ENCODE measurements around the gene OLIG3.

OLIG3 gene

DNA sequence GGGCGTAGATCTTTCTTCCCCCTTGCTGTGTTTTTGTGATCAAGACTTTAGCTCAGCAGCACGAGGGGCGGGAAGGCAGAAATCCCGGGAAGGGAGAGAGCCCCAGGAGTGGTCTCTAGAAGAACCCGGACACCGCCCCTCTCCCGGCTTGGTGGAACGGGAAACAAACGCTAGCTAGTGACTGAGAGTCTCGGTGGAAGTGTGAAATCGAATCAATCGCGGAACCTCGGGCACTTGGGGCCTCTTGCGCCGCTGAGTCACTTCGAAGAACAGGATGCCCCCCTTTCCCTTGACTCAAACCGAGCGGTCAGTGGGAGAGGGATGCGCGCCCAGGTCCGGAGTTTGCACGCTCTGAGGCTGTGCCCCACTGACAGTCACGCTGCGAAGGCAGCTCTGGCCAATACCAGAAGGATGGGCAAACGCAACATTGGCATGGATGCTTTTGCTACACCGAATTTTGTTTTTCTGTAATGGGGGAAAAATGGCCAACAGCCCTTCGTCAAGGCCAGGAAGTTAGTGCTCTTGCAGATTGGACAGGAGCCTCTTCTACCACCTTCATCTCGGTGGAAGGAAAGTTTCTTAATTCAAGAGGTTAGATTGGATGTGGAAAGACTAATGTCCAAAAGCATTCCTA is 1.6 kb upstream of the OLIG3 start:
- no peak for DNase-seq

DNA sequence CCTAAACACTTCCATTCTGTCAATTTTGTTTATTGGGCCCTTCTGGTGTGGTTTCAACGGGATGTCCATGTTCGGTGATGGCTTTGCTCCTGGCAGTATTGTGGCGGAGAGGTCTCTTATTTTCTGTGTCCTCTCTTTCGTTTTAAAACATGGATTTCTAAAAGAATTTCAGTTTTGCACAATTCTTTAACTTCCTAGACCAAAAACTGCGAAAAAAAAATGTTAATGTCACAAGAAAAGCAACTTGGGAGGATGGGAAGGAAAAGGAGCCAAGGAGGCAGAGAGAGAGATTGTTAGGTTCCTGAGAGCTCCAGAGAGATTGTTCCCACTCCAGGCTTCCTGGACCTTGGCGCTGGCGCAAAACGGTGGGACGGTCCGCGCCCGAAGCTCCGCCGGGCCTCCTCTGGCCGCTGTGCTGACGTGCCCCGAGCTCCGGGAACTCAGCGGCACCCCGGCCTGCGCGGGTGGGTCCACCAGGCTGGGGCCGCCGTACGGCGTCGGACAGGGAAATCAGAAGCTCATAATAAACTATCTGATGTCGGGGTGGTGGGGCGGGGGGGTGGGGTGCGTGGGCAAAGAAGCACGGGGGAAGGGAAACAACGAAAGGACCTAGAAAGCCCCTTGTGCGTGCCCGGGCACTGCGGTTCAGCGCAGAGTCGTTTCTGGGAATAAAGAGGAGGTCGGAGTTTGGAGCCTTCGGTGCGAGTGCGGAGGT is 951 bp upstream of the OLIG3 start:
- DNase-seq: no peak

DNA sequence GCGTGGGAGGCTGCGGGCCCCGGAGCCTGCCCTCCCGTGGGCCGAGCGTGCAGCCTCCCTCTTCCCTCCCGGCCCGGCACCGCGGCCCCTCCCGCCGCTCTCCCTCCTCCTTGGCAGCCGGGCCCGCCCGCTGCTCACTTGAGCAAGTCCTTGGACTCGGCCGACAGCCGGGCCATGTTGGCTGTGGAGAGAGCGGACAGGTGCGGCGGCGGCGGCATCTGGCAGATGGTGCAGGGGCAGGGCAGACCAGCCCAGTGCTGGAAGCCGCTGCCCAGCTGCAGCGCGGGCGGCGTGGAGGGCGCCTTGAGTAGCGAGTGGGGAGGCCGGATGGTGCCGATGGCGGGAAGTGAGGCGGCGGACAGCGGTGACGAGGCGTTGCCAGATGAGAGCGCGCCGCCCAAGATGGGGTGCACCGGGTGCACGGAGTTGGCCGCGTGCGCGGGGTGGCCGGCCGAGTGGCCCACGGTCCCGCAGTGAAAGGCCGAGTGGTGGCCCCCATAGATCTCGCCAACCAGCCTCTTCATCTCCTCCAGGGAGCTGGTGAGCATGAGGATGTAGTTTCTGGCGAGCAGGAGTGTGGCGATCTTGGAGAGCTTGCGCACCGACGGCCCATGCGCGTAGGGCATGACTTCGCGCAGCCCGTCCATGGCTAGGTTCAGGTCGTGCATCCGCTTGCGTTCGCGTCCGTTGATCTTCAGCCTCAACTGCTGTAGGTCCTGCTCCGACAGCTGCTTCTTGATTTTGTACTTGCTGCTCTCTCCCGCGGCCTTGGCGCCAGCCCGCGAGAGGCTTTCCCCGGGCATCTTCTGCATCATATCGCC is 766 bp downstream of the OLIG3 start:
- no peak for DNase-seq

DNA sequence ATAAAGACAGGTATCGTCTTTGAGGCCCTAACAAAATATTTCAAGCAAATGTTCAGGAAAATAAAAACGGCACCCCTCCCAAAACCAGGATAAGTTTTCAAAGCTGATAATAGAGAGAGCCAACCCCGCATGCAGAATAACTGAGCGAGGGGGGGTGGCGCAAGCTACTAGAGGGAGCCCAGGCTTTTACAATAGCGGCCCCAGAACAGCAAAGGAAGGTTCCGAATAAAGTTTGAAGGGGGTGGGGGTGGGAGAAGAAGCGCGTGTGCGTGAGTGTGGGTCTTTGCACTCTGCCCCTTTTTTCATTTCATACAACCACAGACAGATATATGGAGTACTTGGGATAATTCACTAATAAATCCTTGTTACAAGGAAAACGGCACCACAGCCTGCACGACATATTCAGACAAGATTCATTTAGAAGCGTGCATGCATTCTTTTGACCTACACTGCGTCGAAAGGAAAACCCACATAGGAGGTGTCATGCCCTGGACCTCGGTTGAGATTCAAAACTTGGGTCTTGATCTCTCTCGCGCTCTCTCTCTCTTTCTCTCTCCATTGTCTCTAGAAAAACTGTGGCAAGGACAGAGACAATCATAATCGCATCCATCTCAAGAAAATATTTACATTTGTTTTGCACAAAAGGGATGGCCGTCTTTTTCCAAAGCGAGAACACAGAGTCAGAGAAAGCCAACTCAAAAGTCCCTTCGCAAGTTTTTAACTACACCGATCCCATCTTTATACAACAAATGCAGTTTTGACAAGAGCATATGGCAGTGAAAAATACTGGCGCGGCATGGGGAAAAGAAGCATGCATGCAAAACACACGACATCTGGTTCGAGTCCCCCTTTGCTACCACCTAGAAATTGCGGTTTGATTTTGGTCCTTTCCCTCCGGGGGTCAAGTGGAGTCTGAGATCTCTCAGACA is 1.6 kb downstream of the OLIG3 start:
- no peak for DNase-seq

DNA sequence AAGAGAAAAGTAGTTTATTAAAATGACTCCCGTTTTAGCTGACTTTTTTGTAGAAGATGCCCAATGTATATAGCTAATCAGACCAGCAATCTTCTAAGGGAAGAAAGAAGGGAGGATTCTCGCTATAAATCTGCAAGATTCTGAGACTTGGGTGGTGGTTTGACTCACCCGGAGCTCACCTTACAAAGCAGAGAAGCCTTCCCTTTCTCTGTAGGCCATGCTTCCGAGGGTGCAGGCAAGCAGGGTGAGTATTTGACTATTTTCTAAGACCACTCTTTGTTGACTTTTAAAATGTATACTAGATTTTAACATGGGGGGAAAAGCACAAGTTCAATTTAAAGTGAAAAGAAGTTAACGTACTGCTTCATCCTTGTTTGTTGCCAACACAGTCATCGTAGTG is 2.7 kb downstream of the OLIG3 start:
- no peak for DNase-seq

DNA sequence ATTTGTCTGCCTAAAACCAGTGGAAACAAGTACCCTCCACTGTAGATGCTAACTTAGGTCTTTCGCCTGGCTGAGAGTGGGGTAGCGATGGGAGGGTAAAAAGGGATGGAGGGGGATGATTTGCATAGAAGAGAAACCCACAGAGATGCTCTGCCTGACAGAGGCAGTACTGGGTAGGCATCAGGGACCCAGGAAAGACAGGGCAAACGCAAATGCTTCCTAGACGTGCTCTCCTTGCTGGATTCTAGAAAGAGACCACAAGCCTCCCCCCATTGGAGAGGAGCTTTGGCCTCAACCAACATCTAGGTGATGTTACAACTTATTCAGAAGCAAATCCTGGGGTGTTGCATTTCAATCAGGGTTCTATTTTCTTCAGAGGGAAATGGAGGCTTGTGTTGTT is 3.2 kb downstream of the OLIG3 start:
- DNase-seq: no peak

DNA sequence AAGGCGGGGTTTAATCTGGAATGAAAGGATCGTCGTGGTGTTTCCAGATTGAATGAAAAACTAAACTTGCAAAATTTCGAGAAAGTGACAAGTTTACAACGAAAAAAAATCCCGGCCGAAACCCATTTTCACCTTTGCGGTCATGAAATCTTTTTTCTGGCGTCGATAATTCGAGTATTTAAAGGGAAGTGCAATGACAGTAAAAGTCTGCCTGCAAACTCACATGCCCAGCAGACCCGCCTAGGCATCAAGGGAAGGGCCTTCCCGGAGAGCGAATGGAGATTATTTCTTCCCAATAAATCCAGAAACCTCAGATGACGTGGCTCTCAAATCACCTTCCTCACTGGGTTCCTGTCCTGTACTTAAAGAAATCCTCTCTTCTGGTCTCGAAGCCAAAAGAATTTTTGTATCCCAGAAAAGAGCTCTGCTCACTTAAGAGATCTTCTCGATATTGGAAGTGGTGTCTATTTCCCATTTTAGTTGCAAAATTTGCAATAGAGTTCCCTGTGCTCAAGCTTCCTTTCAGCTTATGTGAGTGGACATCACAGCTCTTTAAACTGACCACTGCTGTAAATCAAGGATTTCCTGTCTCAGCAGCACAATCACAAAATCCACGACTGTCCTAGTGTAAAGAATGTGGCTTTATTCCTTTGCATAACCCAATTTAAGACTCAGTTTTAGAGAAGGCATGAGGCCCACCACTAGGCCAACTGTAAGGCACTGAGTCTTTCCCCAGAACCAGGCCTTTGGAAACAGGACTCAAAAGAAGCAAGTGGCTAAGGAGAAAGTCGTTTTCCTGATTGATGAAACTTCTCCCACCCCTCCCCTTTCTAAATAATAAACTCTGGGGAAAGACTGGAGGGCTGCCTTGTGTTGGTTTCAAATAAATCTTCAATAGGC is 3.9 kb downstream of the OLIG3 start:
- no peak for DNase-seq

DNA sequence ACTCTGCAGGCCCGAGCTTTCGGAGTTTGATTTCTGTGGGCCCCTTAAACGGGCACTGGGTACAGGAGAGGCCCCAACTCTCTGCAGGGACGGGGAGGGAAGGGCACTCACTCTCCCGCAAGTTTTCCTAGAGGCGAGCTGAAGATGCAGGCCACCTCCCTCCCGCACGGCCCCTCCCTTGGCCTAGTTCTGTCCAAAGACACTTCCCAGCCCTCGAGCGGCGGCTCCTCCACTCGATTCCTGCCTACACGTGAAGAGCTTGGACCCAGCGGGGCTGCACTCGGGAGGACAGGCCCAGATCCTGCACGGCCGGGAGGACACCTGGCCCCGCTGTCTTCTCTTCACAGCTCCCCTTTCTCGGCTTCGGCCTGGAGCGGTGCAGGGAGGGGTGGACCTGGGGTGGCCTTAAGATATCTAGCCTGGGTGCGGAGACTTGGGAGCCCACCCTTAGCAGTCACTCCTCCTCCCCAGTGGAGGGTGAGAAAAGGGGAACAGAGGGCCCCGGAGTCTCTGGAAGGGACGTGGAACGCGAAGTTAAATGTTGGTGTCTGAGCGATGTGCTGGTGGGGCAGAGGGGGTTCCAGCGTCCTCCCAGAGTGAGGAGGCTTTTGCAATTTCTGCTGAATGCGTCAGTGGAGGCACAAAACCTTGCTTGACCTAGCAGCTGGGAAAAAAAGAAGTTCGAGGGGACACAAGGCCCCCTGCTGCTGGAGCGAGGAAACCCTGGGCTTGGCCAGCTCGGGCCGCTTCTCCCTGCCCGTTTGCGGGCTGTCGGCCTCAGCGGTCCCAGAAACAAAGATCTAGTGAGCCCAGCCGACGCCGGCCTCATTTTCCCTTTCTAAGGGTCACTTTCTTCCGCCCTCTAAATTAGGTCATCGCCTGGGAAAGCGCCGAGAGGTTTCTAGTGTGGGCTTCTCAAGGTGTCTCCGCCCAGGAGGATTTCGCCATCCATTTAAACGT is 4.9 kb downstream of the OLIG3 start:
- DNase-seq: no peak

DNA sequence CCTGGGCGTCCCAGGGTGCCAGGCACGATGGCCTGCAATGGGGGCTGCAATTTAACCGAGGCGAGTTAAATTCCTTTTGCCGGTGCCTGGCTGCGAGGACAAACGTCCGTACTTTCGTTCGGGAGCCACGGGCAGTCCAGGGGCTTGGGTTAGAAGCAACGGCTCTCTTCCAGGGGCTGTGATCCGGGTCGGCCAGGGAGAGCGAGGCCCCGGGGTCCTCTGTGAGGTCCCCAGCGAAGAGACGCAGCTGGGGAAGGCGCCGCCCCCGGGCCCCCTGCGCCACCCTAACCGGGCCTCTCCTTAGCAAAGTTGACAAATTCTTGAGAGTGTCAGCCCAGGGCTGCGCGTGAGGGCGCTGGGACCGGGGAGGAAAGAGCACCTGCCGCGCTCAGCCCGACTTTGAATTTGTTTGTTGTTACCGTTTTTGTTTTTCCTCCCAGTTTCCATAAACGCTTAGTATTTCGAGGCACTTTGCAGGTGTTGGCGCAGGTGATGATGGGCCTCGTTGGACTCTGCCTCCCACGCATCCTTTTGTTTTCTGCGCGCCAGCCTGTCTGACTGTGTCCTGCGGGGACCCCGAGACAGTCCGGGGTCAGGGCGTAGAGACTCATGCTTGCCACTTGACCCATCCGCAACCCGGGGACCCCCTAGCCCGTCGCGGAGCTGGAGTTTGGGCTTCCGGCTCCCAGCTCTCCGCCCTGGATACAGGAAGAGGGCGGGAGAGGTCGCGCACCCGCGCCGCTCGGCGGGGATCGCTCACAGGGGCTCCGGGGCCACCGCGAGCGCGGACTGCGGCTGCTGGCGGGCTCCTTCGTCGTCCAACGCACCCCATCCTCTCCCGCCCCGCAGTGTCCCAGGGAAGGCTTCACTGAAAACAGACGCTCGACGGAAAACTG is 5.8 kb downstream of the OLIG3 start:
- DNase-seq: no peak

DNA sequence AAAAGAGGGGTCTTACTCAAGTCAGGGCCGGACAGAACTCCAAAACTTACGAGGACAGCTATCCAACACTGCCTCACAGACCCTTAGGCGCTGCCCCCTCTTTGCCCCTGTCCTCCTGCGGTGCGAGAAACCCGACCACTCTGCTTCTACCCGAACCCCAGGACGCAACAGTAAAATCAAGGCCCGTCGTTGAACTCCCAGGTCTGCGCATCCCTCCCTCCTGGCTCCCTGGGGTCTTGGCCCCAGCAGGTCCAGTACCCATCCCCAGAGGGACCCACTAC is 6.4 kb downstream of the OLIG3 start:
- DNase-seq: no peak

DNA sequence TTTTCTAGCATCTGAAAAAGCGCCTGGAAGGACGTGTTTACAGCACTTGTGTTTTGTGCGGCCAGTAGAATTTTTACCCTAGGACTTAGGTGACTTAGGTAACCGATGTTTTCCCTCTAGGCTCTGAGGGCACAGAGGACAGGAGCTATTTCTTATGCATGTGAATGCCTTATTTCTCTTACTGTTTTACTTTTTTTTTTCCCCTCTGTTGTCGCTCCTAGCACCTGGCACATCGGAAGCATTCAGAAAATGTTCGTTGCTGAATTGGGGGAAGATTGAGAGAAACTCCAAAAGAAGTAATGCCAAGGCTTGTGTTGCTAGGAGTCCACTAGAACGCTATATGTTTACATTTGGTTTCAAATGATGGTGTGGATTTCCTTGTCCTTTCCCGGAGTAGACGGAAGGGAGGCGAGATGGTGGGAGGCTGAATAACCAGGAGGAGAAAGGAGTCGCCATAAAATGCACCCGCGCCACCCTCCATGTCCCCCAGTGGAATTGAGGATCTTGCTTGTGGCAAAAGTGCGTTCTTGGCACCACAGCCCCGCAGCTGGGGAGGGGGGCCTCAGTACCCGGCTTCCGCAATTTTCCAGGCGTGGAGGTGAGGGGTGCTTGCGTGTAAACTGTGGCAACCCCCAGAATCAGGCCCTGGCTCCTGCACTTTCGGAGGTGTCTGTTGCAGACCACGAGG is 6.9 kb downstream of the OLIG3 start:
- no peak for DNase-seq

DNA sequence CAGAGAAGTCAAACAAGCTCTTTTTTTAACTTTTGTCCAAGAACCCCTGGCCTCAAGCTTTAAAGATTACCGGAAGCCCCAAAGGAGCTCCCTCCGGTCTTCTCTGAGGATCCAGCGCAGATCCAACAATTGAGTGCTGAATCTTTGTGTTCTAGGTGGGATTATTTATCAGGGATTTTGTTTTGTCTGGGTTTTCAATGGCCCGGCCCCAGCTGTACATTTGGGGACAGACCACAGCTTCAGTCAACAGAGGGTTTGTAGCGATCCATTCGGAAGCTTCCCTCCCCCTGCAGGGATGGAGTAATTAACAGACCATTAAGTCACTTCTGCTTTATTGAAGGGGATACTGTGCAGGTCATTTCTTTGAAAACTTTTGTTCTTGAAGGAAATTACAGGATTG is 7.8 kb downstream of the OLIG3 start:
- no peak for DNase-seq

DNA sequence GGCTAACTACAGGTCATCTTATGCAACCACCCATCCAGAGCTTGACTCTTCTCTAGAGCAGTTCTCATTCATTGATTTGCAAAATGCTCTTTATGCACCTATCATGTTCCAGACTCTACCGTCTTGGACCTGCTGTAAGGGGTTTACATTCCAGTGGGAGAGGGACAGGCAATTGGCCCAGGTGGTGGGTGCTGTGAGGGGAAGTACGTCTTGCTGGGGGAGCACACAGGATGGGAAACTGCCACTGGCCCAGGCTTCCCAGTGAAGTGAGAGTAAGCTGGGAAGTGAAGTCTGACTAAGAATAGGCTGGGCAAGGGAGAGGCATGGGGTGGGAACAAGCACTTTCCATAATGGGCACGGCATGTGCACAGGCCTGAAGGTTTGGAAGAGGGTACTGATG is 13.8 kb downstream of the OLIG3 start:
- DNase-seq: no peak

DNA sequence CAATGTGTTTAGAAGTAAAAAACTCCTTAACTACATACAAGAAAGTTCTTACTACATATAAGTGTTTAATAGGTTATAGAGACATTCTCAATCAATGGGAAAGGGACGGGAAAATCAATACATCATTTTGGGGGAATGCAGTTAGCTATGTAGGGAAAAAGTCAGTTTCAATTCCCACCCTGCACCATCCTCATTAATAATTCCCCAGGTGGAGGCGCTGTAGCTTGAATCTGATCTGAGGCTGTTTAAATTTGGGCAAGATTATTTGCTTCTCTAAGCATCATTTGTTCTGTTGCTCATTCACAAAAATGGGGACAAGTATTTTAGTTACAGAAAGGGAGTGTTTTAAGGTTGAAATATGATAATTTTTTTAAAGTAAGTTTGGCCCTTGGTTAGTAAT is 19.1 kb downstream of the OLIG3 start:
- DNase-seq: no peak

DNA sequence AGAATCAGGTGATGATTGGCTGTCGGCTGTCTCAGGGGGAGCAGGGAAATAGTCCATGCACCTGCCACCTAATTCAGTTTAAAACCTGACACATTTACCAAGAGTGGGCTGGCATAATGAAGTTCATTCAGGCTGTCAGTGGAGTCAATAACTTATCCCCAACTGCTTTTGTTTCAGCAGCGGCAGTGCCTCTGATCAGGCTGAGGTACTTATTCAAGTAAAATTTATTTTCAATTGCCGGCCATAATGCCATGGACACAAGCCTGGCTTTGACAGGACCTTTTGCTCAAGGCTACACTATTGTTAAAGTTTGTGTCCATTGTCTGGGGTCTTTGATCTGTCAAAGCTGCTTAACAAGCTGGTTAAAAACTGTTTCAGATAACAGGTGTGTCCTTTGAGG is 20.6 kb downstream of the OLIG3 start:
- no peak for DNase-seq

DNA sequence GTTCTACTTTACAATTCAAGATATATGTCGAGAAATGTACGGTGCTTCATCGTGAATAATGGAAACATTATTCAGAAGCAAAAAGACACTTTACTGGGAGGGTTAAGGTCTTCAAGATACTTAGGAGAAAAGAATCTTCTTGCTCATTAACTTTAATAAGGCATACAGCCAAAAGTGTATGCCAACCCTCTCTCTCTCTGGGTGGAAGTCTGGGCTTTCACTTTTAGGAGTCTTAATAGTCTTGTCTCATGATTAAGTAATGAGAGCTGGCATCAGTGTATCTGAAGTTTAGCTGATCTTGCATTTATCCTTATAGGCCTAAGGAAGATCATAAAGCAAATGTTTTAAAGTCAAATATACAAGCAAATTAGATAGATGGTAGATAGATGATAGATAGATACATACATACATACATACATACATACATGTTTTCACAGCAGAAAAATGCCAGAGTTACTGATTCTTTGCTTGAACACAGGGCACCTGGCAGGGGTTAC is 21.5 kb downstream of the OLIG3 start:
- no peak for DNase-seq

DNA sequence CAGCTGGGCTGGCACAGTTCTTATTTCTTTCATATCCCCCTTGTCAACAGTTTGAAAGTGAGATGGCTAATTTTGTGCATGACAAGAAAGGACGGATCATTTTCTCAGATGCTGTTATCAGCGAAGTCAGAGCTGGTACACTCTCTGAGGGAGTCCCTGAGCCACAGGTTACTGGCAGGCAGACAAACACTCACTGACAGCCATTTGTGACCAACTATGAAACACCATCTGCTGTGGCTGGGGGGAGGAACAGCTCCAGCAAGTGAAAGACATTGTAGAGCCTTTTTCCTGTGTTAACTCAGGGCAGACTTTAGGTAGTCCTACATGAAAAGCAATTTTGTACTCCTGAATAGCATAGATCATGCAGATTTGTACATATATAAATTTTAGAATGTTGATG is 22.2 kb downstream of the OLIG3 start:
- no peak for DNase-seq

DNA sequence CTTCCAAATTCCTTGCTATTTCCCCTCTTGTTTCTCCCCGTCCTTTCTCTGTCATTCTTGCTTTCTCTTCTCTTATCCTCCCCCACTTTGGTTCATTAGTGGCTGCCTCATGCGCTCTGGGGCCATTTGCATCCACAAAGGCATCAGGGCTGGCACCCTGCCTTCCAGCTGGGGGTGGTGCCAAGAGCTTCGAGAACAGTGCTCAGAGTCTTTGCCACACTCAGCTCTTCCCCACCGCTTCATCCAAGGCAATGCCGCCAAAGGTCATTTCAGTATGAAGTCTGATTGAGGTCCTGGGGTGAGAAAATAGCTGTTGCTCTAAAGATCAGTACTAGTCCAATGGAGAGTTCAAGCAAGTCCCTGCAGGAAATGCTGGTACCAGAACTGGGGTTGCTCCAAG is 22.7 kb downstream of the OLIG3 start:
- DNase-seq: no peak

DNA sequence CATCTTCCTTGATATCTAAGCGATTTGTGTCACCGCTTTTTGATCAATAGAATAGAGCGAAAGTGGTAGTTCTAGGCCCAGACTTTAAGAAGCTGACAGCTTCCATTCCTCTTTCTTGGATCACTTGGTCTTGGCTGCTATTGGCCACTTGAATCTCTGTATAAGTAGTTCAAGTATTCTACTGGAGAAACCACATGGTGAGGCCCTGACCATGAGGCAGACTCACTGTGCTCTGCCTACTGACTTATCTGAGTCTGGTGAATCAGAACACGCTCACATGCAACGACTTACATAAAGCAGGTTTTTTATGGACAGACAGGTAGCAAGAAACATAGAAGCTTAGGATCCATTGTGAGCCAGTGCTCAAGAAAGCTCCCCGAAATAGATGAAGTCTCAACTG is 27.0 kb downstream of the OLIG3 start:
- no peak for DNase-seq

All from DMS79 treated with DMSO at 0.1 percent for 48 hours (cell line).